ENCODE results near the gene CKMT2. TPM values are rescaled to one million over a fixed set of nuclear protein-coding genes. Genes with fewer than 3 reads are reported as not detected.
A peak's percentile ranks its signal among the peaks of the same experiment; 100 is the strongest.

CKMT2 gene
- total and polyA plus RNA-seq, 2 donors (not counting 3 experiments of a cell fraction or from before 2014, with no cell fraction given): not detected

DNA sequence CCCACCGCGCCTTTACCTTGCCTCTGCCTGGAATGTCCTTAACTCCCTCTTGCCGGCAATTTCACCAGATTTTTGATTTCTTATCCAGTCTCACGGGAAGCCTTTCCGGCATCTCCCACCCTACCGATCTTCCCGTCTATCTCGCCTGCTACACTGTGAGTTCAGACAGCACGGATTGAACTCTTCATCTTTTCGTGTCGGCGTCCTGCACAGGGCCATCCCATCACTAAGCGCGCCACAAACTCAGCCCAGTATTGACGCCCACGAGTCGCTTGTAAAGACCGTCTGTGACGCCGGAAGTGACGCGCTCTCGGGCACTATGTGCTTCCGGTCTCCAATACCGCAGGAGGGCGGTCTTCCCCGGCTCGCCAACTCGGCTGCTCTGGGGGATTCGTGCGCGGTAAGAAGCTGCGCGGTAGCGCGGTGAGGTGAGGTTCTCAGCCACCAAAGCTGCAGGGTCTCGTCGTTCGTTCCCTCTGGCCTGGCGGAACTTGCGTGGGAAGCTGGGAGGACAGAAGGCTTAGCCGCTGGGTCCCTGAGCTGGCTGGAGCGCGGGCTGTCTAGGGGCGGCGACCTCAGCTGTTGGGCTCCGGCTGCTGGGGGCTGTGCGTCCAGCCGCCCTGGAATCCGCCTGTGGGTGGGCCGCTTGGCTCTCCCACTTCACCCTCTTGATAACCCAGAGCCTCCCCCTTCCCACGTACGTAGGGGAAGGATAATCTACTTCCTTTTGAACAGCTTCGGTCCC lies 68.3 kb downstream of the CKMT2 start, which contains the start of gene ZCCHC9:
Gene ZCCHC9 (plus strand): TSS at position 317 of the 745 bp plus-strand sequence. CDS start 3,171 bp downstream, outside the sequence.
- DNase-seq (ENCODE audit: low read depth, low spot score) (peak; percentile 95), FAIRE-seq (peak; percentile 98)
- Histone ChIP-seq H2AFZ (ENCODE audit: low read depth, low read length) (peak within 1 kb of the TSS; percentile 65), H3K79me2 (ENCODE audit: control insufficient read depth, insufficient read depth, low read length) (peaks cover 9% of the 10 kb centered on the region), H3K4me1 (ENCODE audit: control insufficient read depth, extremely low read depth, insufficient read depth, low read length) (peaks cover 16% of the 10 kb centered on the region), H3K9me1 (replicated peaks; ENCODE audit: control insufficient read depth, extremely low read depth, insufficient read depth, low read length) (no peaks in the 10 kb centered on the region), H3K27me3 (ENCODE audit: control insufficient read depth in 2 of 2, insufficient read depth in 2 of 2, low read length in 2 of 2) (no peaks in the 10 kb centered on the region), H3K36me3 (ENCODE audit: control insufficient read depth in 2 of 2, extremely low read depth in 1 of 2, insufficient read depth in 2 of 2, low read length in 2 of 2) (peaks cover 0 to 2% of the 10 kb centered on the region in 2 experiments), H3K27ac (ENCODE audit: insufficient read depth, low read depth, low read length) (peak within 1 kb of the TSS; percentile 68), H3K4me2 (ENCODE audit: insufficient read depth, low read length) (peak within 1 kb of the TSS; percentile 84), H4K20me1 (replicated peaks; ENCODE audit: control insufficient read depth, extremely low read depth, insufficient read depth, low read length) (no peaks in the 10 kb centered on the region), H3K9me3 (replicated peaks; ENCODE audit: control insufficient read depth, insufficient read depth, low read length) (no peaks in the 10 kb centered on the region), H3K9ac (replicated peaks; ENCODE audit: extremely low read depth, insufficient read depth, low read length) (peak within 1 kb of the TSS; percentile 77), H3K4me3 (replicated peaks in 1 of 3; ENCODE audit: insufficient read depth in 1 of 3, low read depth in 1 of 3, low read length in 3 of 3) (peak within 1 kb of the TSS; percentile 46 to 76 (median 66))
- POLR2A ChIA-PET: interaction anchor here (1.0 kb wide), 1 partner anchor 25 kb away, joined by 3 read pairs; no protein-coding TSS in a partner anchor
- BruUV-seq (replicated peaks): TSS peak; percentile 55
- CTCF ChIA-PET: interaction anchor here (0.8 to 4.1 kb wide), 6 partner anchors 12 to 958 kb away, joined by 3 to 26 read pairs (median 3); no protein-coding TSS in a partner anchor
- TF ChIP-seq POLR2AphosphoS5 (IDR thresholded peaks at IDR 0.05; ENCODE audit: insufficient read depth, low read depth, low read length) (peak; percentile 90), FOS (IDR thresholded peaks at IDR 0.05; ENCODE audit: borderline replicate concordance, insufficient read depth, low read length) (no peak), POLR2A (IDR thresholded peaks at IDR 0.05; ENCODE audit: low read depth, low read length) (peak; percentile 97)
- TF ChIP-seq, protein P1, sequence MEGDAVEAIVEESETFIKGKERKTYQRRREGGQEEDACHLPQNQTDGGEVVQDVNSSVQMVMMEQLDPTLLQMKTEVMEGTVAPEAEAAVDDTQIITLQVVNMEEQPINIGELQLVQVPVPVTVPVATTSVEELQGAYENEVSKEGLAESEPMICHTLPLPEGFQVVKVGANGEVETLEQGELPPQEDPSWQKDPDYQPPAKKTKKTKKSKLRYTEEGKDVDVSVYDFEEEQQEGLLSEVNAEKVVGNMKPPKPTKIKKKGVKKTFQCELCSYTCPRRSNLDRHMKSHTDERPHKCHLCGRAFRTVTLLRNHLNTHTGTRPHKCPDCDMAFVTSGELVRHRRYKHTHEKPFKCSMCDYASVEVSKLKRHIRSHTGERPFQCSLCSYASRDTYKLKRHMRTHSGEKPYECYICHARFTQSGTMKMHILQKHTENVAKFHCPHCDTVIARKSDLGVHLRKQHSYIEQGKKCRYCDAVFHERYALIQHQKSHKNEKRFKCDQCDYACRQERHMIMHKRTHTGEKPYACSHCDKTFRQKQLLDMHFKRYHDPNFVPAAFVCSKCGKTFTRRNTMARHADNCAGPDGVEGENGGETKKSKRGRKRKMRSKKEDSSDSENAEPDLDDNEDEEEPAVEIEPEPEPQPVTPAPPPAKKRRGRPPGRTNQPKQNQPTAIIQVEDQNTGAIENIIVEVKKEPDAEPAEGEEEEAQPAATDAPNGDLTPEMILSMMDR (IDR thresholded peaks at IDR 0.05; ENCODE audit: extremely low read depth in 1 of 2, insufficient read depth in 1 of 2, low read depth in 1 of 2, low read length in 2 of 2): peak in 1 of 2 donors; percentile 14
- dilution Hi-C loops (cut with MboI; ENCODE audit: extremely low pct_ligation_motif_present, low sequenced_read_pairs) (no loop called here), intact Hi-C loops (cut with micrococcal nuclease) (loop anchor here (1.0 to 10.0 kb wide), 10 partner anchors 106 to 976 kb away; partner anchors contain the start of genes ATG10, RASGRF2, RPS23 and SSBP2)
